NCI-H187 treated with DMSO at 0.1 percent for 48 hours (cell line): Measurements from ENCODE around the gene CLTCL1.
A peak's percentile ranks its signal among the peaks of the same experiment; 100 is the strongest.
"Not testable (repeated sequence)": the region's sequence is repeated elsewhere in the genome, so short reads cannot be mapped to it uniquely, and the experiment has no call there.

Source experiments
- DNase-seq: peaks from one replicate; lab custom pipeline; 2025; lab: John Stamatoyannopoulos, UW

CLTCL1 gene

DNA sequence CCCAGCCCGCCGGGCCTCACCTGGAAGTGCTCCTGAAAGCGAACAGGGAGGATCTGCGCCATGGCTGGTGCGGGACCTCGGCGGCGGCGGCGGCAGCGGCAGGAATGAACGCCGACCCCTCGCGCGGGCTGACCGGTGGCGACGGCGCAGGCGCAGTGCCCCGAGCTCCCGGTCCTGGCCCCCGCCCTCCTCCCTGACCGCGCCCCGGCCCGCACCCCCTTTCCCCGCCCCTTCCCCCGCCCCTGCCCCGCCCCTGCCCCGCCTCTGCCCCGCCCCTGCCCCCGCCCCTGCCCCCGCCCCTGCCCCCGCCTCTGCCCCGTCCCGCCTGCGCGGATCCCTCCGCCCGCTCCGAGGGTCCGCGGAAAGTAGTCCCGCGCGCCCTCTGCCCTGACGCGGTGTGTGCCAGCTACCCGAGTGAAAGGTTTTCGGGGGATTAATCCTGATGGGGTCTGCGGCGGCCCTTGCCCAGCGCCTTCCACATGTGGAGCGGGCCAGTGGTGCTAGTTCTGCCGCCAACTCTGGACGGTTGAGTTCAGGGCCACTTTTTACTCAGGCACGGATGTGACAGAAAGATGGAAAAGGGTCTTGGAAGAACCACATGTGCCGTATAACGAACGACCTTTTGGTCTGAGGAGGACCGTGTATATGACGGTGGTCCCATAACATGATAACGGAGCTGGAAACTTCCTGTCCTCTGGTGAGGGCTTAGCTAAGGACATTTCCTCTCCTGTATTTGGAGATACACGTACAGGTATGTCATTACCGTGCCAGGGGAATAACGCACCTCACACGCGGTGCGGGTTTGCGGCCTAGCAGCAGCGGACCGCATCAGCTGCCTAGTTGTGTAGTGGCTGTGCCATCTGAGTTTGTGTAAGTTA, at the start of gene CLTCL1:
TSS of gene CLTCL1 (minus strand) at position 140 of the 878 bp plus-strand sequence. CDS start at position 62, 78 bp downstream.
- DNase-seq: no peak

DNA sequence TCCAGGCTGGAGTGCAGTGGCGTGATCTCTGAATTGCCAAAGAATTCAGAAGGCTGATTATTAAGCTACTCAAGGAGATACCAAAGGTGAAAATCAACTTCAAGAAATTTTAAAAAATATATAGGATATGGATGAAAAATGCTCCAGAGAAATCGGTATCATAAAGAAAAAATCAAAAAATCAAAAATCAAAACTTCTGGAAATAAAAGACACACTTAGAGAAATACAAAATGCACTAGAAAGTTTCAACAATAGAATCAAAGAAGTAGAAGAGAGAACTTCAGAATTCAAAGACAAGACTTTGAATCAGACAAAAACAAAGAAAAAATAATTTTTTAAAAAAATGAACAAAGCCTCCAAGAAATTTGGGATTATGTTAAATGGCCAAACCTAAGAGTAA, 45.6 kb upstream of the CLTCL1 start:
- no peak for DNase-seq

DNA sequence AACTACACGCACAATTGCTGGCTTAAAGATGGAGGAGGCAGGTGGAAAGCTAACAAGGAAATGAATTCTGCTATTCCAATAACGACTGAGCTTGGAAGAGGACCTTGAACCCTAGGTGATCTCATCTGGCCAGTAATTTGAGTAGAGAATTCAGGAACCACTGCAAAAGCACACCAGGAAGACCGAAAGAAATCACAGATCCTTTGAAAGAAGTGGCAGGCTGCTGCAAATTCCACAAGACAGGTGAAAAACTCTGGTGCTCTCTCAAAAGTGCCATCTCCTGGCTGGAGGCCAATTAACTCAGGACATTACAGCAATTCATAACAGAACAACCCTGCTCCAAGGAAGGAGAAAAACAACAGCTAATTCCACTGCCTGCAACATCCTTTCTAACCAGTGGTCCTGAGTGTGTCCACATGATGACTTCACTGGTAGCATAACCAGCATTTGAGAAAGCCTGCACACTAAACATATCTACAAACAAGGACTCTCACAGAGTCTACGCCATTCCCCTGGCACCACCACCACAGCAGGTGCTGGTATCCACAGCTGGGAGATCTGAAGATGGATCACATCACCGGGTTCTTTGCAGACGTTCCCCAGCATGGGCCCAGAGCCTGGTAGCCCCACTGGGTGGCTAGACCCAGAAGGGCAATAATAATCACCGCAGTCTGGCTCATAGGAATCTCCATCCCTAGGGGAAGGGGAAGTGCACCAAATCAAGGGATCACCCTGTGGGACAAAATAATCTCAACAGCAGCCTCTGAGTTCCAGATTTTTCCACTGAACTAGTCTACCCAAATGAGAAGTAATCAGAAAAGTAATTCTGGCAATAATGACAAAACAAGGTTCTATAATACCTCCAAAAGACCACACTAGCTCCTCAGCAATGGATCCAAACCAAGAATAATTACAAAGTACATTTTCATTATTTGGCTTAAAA, 44.9 kb upstream of the CLTCL1 start:
- DNase-seq: no peak

DNA sequence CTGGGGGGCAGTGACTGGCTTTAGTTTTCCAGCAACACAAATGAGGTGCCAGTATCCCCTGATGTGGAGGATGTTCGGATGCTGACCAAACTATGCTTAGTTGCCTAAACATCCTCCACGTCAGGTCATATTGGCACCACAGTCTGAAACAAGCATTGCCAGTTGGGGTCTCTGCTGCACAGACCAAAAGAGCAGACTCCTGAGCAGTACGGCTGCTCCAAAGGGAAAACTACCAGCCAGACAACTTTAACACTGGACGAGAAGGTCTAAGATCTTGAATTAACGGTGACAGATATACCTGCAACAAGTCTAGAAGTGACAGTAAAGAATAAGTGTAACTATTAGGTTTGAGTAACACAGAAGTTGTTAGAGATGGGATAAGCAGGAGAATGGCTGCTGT, 40.5 kb upstream of the CLTCL1 start:
- no peak for DNase-seq

DNA sequence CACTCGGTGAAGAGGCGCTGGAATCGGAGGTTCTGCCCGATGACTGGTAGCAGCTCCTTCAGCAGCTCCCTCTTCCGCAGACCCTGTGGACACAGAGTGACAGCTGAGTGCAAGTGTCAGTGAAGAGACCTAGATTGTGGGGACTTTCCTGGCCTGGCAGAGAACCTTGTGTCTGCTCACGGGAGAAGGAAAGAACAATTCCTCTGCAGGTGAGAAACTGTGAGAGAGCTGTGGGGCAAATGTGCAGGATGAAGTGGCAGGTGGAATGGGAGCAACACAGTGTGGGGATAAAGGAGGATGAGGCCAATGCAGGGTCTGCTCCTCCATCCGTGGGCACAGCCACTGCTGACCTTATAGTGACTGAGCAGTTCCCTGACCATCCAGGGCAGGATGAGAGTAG, 40.0 kb upstream of the CLTCL1 start:
- DNase-seq: no peak

DNA sequence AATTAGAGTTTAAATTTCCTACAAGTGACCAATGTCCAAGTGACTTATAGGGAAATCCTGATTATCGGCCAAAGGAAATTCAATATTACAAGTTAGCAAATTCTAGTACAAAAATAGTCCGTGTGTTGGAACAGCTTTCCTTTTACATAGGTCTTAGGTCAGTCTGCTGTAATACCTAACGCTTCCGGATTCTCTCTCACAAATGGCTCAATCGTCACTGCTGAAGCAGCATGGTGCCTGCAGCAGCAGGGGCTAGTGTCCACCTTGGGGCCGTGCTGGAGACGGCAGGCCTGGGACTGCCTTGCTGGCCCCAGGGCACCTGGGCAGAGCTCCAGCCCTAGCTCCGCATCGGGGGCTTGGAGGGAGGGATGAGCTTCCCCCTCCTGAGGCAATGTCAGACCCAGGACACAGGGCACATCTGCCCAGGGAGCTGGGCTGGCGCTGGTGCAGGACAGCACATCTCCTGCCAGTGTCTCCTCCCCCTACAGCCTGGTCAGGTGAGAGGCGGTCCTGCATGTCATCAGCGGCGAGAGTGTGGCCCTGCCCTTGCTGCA, 39.4 kb upstream of the CLTCL1 start:
- DNase-seq: no peak

DNA sequence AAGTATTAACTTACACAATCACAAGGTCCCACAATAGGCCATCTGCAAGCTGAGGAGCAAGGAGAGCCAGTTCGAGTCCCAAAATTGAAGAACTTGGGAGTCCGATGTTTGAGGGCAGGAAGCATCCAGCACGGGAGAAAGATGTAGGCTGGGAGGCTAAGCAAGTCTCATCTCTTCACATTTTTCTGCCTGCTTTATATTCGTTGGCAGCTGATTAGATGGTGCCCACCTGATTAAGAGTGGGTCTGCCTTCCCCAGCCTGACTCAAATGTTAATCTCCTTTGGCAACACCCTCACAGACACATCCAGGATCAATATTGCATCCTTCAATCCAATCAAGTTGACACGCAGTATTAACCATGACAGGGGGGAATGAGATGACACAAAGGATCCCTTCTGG, 38.7 kb upstream of the CLTCL1 start:
- not testable (repeated sequence) for DNase-seq

DNA sequence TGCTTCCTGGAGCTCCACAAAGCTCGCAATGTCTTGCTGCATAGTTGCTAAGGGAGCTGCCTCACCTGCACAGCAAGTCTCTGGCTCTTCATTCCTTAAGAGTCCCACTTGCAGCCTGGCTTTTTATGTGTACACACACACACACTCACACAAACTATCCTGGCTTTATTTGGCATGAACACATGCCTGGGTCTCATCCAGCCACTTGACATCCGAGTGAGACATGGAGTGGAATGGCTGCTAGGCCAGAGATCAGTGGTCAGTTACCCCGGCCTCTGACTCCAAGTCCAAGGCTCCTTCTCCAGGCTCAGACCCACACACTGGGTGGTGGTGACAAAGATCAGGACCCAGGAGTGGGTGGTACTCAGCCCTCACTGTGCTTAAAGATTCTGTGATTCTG, 37.9 kb upstream of the CLTCL1 start:
- no peak for DNase-seq

DNA sequence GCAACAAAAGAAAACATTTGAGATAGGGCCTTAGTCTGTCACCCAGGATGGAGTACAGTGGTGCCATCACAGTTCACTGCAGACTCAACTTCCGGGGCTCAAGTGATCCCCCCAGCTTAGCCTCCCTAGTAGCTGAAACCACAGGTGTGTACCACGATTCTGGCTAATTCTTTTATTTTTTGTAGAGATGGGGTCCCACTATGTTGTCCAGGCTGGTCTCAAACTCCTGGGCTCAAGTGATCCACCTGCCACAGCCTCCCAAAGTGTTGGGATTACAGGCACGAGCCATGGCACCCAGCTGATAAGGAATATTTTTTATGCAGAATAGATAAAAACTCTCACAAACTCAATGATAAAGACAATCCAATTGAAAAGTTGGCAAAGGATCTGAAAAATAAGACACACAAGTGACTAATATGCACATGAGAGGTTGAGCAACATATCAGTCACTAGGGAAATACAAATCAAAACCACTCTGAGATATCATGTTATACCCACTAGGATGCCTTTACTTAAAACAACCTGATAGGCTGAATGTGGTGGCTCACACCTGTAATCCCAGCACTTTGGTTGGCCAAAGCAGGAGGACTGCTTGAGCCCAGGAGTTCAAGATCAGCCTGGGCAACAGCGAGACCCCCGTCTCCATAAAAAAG, 33.9 kb upstream of the CLTCL1 start:
- DNase-seq: no peak

DNA sequence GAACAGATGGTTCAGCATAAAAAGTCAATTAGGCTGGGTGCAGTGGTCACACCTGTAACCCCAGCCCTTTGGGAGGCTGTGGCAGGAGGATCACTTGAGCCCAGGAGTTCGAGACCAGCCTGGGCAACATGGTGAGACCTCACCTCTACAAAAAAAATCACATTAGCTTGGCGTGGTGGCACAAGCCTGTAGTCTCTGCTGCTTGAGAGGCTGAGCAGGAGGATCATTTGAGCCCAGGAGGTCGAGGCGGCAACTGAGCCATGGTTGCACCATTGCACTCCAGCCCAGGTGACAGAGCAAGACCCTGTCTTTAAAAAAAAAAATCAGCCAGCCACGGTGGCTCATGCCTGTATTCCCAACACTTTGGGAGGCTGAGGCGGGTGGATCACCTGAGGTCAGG, 31.9 kb upstream of the CLTCL1 start:
- not testable (repeated sequence) for DNase-seq

DNA sequence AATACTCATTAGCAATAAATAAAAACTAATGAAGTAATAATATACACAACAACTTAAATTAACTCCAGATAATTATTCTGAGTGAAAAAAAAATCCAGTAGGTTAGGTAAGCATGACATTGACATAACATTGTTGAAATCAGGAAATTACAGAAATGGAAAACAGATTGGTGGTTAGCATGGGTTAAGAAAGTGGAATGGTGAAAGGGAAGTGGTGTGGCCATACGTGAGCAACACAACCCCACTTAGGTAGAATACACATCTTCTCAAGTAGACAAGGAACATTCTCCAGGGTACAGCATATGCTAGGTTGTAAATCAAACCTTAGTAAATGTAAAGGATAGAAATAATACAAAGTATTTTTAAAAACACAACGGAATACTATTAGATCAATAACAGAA, 30.2 kb upstream of the CLTCL1 start:
- DNase-seq: no peak

DNA sequence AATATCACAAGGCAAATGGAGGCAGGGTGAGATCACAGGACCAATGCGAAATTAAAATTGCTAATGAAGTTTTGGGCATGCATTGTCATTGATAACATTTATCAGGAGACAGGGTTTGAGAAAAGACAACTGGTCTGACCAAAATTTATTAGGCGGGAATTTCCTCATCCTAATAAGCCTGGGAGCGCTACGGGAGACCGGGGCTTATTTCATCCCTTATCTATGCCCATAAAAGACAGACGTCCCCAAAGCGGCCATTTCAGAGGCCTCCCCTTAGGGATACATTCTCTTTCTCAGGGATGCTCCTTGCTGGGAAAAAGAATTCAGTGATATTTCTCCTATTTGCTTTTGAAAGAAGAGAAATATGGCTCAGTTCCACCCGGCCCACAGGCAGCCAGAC, 28.6 kb upstream of the CLTCL1 start:
- DNase-seq: not testable (repeated sequence)

DNA sequence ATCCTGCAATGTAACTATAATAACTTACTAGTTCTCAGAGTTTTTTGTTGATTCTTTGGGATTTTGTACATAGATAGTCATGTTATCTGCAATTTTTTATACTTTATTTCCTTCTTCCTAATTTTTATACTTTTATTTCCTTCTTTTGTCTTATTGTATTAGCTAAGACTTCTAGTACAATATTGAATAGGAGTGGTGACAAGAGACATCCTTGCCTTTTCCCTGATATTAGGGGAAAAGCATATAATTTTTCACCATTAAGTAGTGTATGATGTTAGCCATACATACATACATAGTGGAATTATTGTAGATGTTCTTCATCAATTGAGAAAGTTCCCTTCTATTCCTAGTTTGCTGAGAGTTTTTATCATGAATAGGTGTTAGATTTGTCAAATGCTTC, 27.8 kb upstream of the CLTCL1 start:
- no peak for DNase-seq

DNA sequence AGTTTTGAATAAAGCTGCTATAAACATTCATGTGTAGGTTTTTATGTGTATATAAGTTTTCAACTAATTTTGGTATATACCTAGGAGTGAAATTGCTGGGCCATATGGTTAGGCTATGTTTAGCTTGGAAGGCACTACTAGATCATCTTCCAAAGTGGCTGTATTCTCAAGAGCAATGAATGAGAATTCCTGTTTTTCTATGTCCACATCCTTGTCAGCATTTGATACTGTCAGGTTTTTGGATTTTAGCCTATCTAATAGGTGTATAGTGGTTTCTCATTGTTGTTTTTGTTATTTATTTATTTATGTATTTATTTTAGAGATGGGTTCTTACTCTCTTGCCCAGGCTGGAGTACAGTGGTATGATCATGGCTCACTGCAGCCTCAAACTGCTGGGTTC, 26.3 kb upstream of the CLTCL1 start:
- DNase-seq: no peak

DNA sequence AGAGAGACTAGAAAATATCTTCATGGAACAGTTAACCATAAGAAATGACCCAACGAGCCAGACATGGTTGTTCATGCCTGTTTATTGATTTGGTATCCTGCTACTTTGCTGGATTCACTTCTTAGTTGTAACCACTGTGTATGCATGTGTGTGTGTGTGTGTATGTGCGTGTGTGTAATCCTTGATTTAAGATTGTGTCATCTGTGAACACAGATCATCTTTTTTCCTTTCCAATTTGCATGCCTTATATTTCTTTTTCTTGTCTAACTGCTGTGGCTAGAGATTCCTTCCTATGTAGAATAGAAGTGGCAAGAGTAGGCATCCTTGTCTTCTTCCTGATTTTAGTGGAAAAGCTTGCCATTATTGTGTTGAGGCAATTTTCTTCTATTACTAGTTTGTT, 16.4 kb upstream of the CLTCL1 start:
- no peak for DNase-seq

DNA sequence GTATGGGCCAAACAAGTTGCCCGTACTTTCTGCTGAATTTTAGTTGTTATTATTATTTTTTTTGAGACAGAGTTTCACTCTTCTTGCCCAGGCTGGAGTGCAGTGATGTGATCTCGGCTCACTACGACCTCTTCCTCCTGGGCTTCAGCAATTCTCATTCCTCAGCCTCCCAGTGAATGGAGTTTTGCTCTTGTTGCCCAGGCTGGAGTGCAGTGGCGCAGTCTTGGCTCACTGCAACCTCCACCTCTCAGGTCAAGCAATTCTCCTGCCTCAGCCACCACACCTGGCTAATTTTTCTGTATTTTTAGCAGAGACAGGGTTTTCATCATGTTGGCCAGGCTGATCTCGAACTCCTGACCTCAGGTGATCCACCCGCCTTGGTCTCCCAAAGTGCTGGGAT, 15.0 kb upstream of the CLTCL1 start:
- DNase-seq: not testable (repeated sequence)

DNA sequence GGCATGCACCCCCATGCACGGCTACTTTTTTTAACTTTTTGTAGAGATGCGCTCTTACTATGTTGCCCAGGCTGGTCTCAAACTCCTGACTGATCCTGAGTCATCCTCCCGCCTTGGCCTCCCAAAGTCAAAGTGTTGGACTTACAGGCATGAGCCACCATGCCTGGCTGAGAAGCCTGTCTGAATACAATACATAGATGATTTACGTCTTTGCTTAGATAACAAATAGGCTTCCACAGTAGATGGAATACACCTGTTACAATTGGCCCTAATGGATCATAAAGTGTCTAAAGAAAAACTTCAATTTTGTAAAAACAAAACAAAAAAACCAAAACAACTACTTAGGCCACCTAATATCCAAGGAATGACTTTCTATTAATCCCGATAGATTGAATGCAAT, 13.0 kb upstream of the CLTCL1 start:
- DNase-seq: no peak

DNA sequence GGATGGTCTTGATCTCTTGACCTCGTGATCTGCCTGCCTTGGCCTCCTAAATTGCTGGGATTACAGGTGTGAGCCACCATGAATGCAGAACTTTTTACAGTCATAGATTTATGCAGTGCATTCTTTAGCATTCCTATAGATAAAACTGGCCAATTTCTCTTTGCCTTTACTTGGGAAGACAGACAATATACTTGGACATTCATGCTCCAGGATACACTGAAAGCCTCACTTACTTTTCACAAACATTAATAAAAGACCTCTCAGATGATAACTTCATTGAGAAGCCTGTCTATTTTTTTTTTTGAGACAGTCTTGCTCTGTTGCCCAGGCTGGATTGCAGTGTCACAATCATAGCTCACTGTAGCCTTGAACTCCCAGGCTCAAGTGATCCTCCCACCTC, 12.3 kb upstream of the CLTCL1 start:
- DNase-seq: no peak

DNA sequence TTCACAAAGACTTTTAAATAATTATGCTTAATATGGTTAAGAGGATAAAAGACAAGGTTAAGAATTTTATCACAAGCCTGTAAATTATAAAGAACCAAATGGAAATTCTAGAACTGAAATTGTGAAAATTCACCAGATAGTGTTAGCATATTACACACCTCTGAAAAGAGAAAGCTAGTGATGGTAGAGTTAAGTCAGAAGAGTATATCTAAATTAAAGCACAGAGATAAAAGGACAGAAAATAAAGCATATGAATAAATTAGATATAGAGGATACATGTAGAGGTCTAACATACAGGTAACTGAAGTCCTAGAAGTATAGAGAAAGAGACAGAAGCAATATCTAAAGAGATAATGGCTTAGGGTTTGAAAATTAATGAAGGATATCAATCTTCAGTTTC, 4.2 kb upstream of the CLTCL1 start:
- DNase-seq: no peak

DNA sequence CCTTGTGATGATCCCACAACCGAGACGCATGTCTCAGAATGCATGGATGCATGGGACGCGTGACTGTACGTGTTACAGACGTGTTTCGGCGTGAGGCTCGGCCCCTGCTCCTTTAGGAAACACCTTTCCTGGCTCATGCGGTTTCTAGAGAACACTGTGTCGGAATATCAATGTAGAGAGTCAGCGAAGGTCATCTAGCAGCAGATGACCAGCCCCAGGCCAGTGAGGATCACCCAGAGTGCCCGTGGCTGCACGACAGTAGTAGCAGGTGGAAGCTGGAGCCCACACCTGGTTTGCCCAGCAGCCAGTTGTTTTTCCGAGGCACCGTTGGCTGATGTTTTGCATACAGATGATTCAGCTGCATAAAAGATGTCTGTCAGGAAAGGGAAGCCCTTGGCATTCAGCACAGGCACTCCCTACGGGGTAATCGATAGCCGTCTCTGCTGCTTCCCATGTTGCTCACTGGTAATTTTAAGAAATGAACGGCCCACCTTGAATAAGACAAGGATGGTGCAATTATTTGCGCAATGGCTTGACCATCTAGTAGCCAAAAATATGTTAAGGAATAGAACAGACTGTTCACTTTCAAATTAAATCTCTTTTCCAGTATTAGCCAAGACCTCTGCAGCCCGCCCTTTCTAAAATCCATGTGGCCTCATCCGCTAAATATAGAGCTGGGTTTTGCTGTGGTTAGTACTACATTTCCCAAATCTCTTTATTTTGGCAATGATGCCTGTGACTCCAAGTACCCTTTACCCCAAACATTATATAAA, 1.1 kb upstream of the CLTCL1 start:
- DNase-seq: peak; percentile 2

DNA sequence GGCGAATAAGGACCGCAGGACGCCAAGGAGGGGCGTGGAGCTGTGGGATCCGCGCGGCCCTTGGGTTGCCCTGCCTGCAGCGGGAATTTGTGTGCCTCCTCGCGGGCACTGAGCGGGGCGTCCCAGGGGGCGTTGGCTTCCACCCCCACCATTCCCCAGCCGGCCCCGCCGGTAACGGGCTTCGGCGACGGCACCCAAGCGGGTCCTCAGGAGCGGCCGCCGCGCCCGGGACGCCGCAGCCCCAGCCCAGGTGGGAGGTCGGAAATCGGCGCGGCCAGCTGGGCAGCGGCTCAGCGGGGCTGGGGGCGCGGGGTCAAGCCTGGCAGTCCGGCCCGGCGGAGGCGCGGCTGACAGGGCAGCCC, 320 bp downstream of the CLTCL1 start:
- DNase-seq: no peak
